Duodenal mucosa (tissue), 2 donors: ENCODE results near the gene LIPN.
A peak's percentile ranks its signal among the peaks of the same experiment; 100 is the strongest.

Experiments used
- H3K27ac ChIP-seq: one replicate; pipeline ENCODE4 v1.7.0; 2013; ENCODE audit warnings: low read depth, low read length
- H3K27me3 ChIP-seq, 2 donors: one replicate each; pipeline ENCODE4 v1.7.0; 2013; ENCODE audit warnings: low read length in 2 of 2, control low read depth in 1 of 2; ENCODE audit not compliant: insufficient read depth in 2 of 2, control insufficient read depth in 1 of 2
- H3K36me3 ChIP-seq, 2 donors: one replicate each; pipeline ENCODE4 v1.7.0; 2013; ENCODE audit warnings: low read length in 2 of 2, control low read depth in 1 of 2; ENCODE audit not compliant: insufficient read depth in 2 of 2, control insufficient read depth in 1 of 2
- H3K4me1 ChIP-seq, 2 donors: one replicate each; pipeline ENCODE4 v1.7.0; 2013; ENCODE audit warnings: low read length in 2 of 2, control low read depth in 1 of 2; ENCODE audit not compliant: insufficient read depth in 2 of 2, control insufficient read depth in 1 of 2
- H3K4me3 ChIP-seq, 2 donors: one replicate each; pipeline ENCODE4 v1.7.0; 2013; ENCODE audit warnings: low read length in 2 of 2, low read depth in 1 of 2
- H3K9ac ChIP-seq, 2 donors: one replicate each; pipeline ENCODE4 v1.7.0; 2013; ENCODE audit warnings: low read length in 2 of 2, low read depth in 1 of 2
- H3K9me3 ChIP-seq, 2 donors: one replicate each; pipeline ENCODE4 v1.7.0; 2013; ENCODE audit warnings: low read length in 2 of 2, control low read depth in 1 of 2; ENCODE audit not compliant: control insufficient read depth in 1 of 2

Gene LIPN

DNA sequence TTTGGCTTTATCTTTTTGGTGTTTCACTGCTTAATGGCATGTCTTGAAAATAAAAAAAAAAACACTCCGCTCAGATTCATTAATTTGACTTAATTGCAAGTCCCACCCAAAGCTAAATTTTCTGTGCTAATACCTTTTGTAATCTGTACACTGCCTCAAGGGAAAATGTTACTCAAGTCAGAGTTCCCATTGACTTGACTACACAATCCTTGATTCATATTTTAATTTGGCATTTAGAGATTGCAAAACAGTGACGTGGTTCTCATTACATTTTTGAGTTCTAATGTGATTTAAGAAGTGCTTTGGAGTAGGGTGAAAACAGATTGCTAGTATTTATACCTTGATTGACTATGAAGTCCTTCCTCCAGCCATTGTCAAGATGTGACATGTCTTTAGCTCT, 21.4 kb downstream of the LIPN start:
- Histone ChIP-seq H3K9me3 (no peaks in the 10 kb centered on the region), H3K27me3 (no peaks in the 10 kb centered on the region), H3K36me3 (no peaks in the 10 kb centered on the region), H3K4me1 (no peaks in the 10 kb centered on the region), H3K4me3 (no peak overlapping the region), H3K9ac (no peak overlapping the region), H3K27ac (no peak overlapping the region)

DNA sequence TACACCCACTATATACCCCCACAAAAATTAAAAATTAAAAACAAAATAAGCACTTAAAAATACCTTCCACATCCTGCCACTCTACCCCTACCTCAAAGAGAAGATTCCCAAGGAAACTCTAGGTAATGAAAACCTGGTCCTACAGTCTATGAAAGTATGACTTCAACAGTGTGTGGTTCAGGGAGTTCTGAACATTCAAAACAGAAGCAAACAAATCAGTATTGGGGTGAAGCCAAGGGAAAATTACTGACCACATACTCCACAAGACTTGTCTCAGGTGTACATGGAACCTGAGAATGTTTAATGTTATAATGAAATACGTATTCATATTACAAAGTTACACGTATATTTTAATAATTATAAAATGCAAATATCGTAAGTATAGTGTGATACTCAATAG, 22.4 kb downstream of the LIPN start:
- H3K36me3 ChIP-seq, result no peaks in the 10 kb centered on the region
- no peaks in the 10 kb centered on the region for H3K27me3 ChIP-seq
- no peak overlapping the region for H3K9ac ChIP-seq
- no peaks in the 10 kb centered on the region for H3K9me3 ChIP-seq
- H3K4me1 ChIP-seq, result no peaks in the 10 kb centered on the region
- H3K4me3 ChIP-seq, result no peak overlapping the region
- H3K27ac ChIP-seq, result no peak overlapping the region

DNA sequence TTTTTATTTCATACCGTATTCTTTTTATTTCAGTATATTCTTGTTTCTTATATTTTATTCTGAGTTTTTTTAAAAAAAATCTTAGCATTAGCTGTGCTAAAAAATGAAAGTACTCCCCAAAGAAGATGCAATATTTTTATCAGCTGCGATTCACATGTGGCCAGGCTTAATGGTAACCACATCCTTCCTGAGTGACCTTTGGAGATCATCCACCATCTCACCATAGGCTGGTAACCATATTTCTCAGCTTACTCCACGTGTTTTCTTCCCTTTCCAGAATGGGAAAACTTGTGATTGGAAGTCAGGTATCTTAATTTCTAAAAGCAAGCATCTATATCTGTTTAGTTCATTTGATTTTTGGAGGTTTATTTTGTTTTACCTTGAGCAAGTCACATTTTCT, 23.9 kb downstream of the LIPN start:
- H3K4me3 ChIP-seq, result no peak overlapping the region

DNA sequence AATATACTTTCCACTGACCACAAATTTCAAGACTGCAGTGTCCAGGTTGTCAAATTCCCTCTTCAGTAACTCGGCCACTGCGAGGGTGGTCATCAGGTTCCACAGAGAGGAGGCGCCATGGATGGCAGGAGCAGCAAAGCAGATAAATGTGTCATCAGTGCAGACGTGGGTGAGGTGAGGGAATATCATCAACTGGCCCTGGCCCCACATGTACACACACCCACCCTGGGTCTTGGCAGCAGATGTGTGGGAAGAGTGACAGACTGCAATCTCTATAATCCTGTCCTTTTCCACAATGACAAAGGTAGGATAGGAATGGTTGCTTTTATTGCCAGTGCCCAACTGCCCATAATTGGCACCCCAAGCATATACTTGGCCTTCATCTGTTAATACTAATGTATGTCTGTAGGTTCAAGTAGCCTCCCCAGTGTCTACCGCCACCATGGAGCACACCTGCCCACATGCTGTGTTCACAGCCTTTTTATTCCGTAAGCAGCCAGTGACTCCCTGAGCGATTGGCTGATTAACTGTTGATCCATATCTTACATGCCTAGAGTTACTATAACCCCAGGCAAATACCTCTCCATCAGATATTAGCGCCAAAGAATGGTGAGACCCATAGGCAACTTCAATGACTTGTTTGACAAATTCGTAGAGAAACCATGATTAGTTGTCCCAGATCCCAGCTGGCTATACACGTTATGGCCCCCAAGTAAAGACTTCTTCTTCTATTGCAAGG, 26.4 kb downstream of the LIPN start:
- no peaks in the 10 kb centered on the region for H3K27me3 ChIP-seq
- H3K9ac ChIP-seq, result no peak overlapping the region
- H3K4me3 ChIP-seq, result no peak overlapping the region
- H3K27ac ChIP-seq, result no peak overlapping the region
- no peaks in the 10 kb centered on the region for H3K9me3 ChIP-seq
- no peaks in the 10 kb centered on the region for H3K4me1 ChIP-seq
- no peaks in the 10 kb centered on the region for H3K36me3 ChIP-seq

More for the DNA sequence above, 23.9 kb downstream of the LIPN start:
- Histone ChIP-seq H3K4me1 (no peaks in the 10 kb centered on the region), H3K27me3 (no peaks in the 10 kb centered on the region), H3K27ac (no peak overlapping the region), H3K9ac (no peak overlapping the region), H3K9me3 (no peaks in the 10 kb centered on the region), H3K36me3 (no peaks in the 10 kb centered on the region)

DNA sequence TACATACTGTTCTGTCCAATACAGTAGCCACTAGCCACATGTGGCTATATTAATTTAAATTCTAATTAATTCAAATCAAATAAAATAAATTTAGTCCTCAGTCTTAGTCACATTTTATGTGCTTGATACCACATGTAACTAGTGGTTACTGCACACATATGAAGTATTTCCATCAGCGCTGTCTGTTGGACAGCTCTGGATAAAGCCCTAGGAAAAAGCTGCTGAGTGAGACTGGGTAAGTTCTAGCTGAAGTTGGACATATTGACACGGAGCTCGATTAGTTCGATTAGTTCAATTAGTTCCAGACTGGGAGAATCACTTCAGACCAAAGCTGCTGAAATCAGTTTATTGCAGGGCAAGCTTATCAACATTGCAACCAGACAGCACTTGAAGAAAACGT, 27.6 kb downstream of the LIPN start:
- H3K9ac ChIP-seq, result no peak overlapping the region
- no peaks in the 10 kb centered on the region for H3K9me3 ChIP-seq
- no peaks in the 10 kb centered on the region for H3K27me3 ChIP-seq
- no peaks in the 10 kb centered on the region for H3K36me3 ChIP-seq
- H3K4me3 ChIP-seq, result no peak overlapping the region
- H3K27ac ChIP-seq, result no peak overlapping the region
- no peaks in the 10 kb centered on the region for H3K4me1 ChIP-seq

DNA sequence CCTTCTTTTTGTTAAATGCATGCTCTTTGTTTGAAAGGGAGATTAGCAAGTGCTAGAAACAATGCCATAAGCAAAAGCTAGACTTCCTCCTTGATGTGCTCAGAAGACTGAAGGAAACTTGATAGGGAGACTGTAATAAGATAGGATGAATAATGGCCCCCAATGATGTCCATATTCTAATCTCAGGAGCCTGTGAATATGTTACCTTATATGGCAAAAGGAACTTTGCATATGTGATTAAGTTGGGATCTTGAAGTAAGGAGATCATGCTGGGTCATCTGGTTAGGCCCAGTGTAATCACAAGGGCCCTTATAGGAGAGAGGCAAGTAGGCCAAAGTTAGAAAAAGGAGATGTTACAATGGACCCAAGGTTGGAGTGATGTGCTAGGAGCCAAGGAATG, 29.1 kb downstream of the LIPN start:
- Histone ChIP-seq H3K27me3 (no peaks in the 10 kb centered on the region), H3K9ac (no peak overlapping the region), H3K9me3 (no peaks in the 10 kb centered on the region), H3K27ac (no peak overlapping the region), H3K36me3 (no peaks in the 10 kb centered on the region), H3K4me1 (no peaks in the 10 kb centered on the region), H3K4me3 (no peak overlapping the region)

DNA sequence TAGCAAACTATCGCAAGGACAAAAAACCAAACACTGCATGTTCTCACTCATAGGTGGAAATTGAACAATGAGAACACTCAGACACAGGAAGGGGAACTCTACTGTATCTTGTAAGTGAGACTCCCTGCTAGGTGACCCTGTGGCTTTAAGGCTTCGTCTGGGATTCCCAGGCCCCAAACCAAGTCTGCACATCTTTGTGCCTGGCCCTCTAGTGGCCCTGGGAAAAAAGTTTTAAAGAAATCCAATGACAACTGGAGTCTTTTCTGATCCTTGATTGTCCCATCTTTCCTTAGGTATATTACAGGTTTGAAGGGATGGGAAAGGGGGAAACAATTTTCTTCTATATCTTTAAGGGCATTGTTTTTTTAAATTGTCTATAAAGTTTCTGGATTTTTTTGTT, 32.1 kb downstream of the LIPN start:
- Histone ChIP-seq H3K4me3 (no peak overlapping the region), H3K27me3 (no peaks in the 10 kb centered on the region), H3K9ac (no peak overlapping the region), H3K4me1 (no peaks in the 10 kb centered on the region), H3K27ac (no peak overlapping the region), H3K9me3 (no peaks in the 10 kb centered on the region), H3K36me3 (no peaks in the 10 kb centered on the region)

DNA sequence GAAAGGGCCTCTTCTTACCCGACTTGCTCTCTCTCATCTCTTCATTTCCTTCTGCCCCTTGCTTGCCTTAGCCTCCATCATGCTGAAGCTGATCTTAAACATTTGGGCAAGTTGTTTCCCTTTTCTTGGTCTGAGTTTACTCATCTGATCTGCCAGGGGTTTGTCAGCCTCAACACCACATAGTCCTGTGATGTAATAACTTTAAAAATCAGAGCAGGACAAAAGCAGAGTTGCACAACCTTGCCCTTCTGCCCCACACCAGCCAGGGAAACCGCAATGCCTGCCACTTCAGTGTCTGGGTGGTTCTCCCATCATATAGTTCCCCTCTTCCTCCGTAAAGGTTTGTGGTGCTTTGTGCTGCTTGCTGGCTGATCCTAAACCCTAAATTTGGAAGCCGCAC, 32.8 kb downstream of the LIPN start:
- H3K9ac ChIP-seq, result no peak overlapping the region
- H3K36me3 ChIP-seq, result no peaks in the 10 kb centered on the region
- H3K9me3 ChIP-seq, result no peaks in the 10 kb centered on the region
- H3K4me3 ChIP-seq, result no peak overlapping the region
- H3K27me3 ChIP-seq, result no peaks in the 10 kb centered on the region
- H3K4me1 ChIP-seq, result no peaks in the 10 kb centered on the region
- no peak overlapping the region for H3K27ac ChIP-seq

DNA sequence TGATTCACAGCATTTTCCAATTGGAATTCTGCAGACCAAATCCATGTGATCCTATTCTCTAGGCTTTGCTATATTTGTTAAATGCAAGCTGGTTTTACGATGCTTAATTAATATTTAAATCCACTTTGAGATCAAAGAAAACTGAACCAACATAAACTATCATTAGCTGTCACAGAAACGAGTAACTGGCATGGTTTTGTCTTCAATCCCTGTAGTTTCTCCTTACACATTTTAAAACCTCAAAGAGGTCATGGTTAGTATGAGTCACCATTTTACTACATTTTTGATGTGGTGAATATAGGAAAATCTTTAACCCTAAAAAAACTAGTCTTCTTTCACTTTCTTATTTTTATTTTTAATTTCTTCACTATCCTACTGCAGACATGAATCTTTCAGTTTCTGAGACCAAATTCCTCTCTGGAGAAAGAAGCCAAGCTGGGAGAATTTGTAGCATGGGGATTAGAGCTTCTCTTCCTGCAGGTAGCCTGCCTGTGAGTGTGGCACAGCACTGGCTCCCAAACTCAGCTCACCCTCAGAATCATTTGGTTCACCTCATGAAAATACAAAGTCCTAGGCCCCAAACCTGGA, 34.0 kb downstream of the LIPN start:
- H3K9me3 ChIP-seq, result no peaks in the 10 kb centered on the region
- H3K36me3 ChIP-seq, result no peaks in the 10 kb centered on the region
- H3K4me3 ChIP-seq, result no peak overlapping the region
- H3K9ac ChIP-seq, result peak overlapping the region in 1 of 2 donors; percentile 3
- H3K4me1 ChIP-seq, result no peaks in the 10 kb centered on the region
- no peaks in the 10 kb centered on the region for H3K27me3 ChIP-seq
- no peak overlapping the region for H3K27ac ChIP-seq

DNA sequence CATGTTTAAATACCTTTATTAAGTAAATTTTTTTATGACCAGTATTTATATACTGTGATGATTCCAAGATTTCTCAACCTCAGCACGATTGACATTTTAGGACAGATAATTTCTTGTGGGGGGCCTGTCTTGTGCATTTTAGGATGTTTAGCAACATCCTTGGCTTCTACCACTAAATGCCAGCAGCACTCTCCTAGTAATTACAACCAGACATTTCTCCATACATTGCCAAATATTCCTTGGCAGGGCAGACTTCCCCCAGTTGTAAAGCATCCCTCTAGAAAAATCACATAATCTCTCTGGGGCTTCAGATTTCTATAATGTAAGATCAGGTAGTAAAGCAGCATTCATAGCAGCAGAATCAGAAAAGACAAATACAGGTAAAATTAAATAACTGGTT, 34.9 kb downstream of the LIPN start:
- H3K4me1 ChIP-seq, result no peaks in the 10 kb centered on the region
- H3K36me3 ChIP-seq, result no peaks in the 10 kb centered on the region
- H3K9me3 ChIP-seq, result no peaks in the 10 kb centered on the region
- H3K27ac ChIP-seq, result no peak overlapping the region
- H3K9ac ChIP-seq, result no peak overlapping the region
- no peaks in the 10 kb centered on the region for H3K27me3 ChIP-seq
- no peak overlapping the region for H3K4me3 ChIP-seq
